GM18907 (cell line): ENCODE data around the gene SYDE1.

ENCODE experiments used
- ATAC-seq: cut with Tn5 transposase; IDR thresholded peaks from one replicate; pipeline ENCODE4 v1.9.1; 2021; ENCODE audit warnings: mild to moderate bottlenecking, moderate library complexity; ENCODE audit not compliant: unreplicated experiment

Gene SYDE1

GRCh38 chr19:15108145-15108844, 1.1 kb downstream of the SYDE1 start:
- no peak for ATAC-seq

- ATAC-seq, result no peak
These were observed 1.9 kb downstream of the SYDE1 start for GRCh38 chr19:15108845-15109767.

GRCh38 chr19:15109768-15110417, 2.7 kb downstream of the SYDE1 start:
- ATAC-seq, result no peak

GRCh38 chr19:15110418-15110815, 3.2 kb downstream of the SYDE1 start:
- ATAC-seq, result no peak

- no peak for ATAC-seq
These were observed 4.6 kb downstream of the SYDE1 start for GRCh38 chr19:15111758-15112157.

GRCh38 chr19:15112385-15112784, 5.2 kb downstream of the SYDE1 start:
- ATAC-seq, result no peak

- ATAC-seq, result no peak
These were observed 6.3 kb downstream of the SYDE1 start for GRCh38 chr19:15113245-15114152.

- no peak for ATAC-seq
These were observed 6.9 kb downstream of the SYDE1 start for GRCh38 chr19:15114153-15114540.

GRCh38 chr19:15115080-15115479, 7.9 kb downstream of the SYDE1 start:
- ATAC-seq, result no peak

GRCh38 chr19:15115762-15116615, 8.8 kb downstream of the SYDE1 start:
- no peak for ATAC-seq

GRCh38 chr19:15116856-15117255, 9.7 kb downstream of the SYDE1 start:
- ATAC-seq, result no peak

GRCh38 chr19:15118248-15118647, 11.0 kb downstream of the SYDE1 start:
- no peak for ATAC-seq

- ATAC-seq, result no peak
These were observed 11.7 kb downstream of the SYDE1 start for GRCh38 chr19:15118789-15119494.

GRCh38 chr19:15120135-15121026, 13.2 kb downstream of the SYDE1 start:
- ATAC-seq, result no peak

GRCh38 chr19:15122331-15123030, 15.3 kb downstream of the SYDE1 start:
- ATAC-seq, result no peak

GRCh38 chr19:15123031-15123890, 16.1 kb downstream of the SYDE1 start:
- no peak for ATAC-seq
